Heart left ventricle (tissue), 16 donors: ENCODE results near the gene SPATS2L. TPM values are rescaled to one million over a fixed set of nuclear protein-coding genes. Genes with fewer than 3 reads are reported as not detected.
A peak's percentile ranks its signal among the peaks of the same experiment; 100 is the strongest.

ENCODE experiments used
- ATAC-seq, 4 donors: fragments of 200-7000 bp; cut with Tn5 transposase; one replicate each; pipeline ENCODE4 v1.9.1; 2020 to 2022; ENCODE audit warnings: moderate library complexity in 4 of 4, mild to moderate bottlenecking in 3 of 4, moderate number of reproducible peaks in 1 of 4
- DNase-seq, 5 donors: peaks; one replicate each; pipeline ENCODE4 v3.0.0-alpha.2; 2020
- H3K27ac ChIP-seq, 12 donors: fragments of 200-600 bp; sonication (generic) in 4 of 12; one replicate each; pipeline versions ENCODE4 v1.5.0 to v1.8.0; 2016 to 2022; ENCODE audit warnings: mild to moderate bottlenecking in 2 of 12
- H3K27me3 ChIP-seq, 9 donors: fragments of 200-600 bp; sonication (generic) in 2 of 9; one replicate each; pipeline versions ENCODE4 v1.5.1 to v1.8.0; 2016 to 2022; ENCODE audit warnings: mild to moderate bottlenecking in 3 of 9
- H3K36me3 ChIP-seq, 9 donors: fragments of 200-600 bp; sonication (generic) in 2 of 9; one replicate each; pipeline versions ENCODE4 v1.5.0 to v1.8.0; 2018 to 2022; ENCODE audit warnings: mild to moderate bottlenecking in 2 of 9
- H3K4me1 ChIP-seq, 12 donors: fragments of 200-600 bp; sonication (generic) in 4 of 12; one replicate each; pipeline versions ENCODE4 v1.5.0 to v1.8.0; 2016 to 2022; ENCODE audit warnings: mild to moderate bottlenecking in 3 of 12
- H3K4me3 ChIP-seq, 12 donors: fragments of 200-600 bp; sonication (generic) in 4 of 12; one replicate each; pipeline versions ENCODE4 v1.5.0 to v1.8.0; 2017 to 2022; ENCODE audit warnings: mild to moderate bottlenecking in 9 of 12, moderate library complexity in 4 of 12
- H3K9me3 ChIP-seq, 12 donors: fragments of 200-600 bp; sonication (generic) in 4 of 12; one replicate each; pipeline versions ENCODE4 v1.5.0 to v1.8.0; 2016 to 2022; ENCODE audit warnings: mild to moderate bottlenecking in 1 of 12
- CTCF ChIP-seq, 12 donors: fragments of 200-600 bp; sonication (generic) in 4 of 12; IDR thresholded peaks; one replicate each; pipeline versions ENCODE4 v1.5.0 to v1.8.0; 2018 to 2022; ENCODE audit warnings: antibody characterized with exemption in 12 of 12, mild to moderate bottlenecking in 5 of 12
- POLR2A ChIP-seq, 2 donors: fragments of 450-650 bp; IDR thresholded peaks; one replicate each; pipeline ENCODE4 v1.6.1; 2017; ENCODE audit warnings: antibody characterized with exemption in 2 of 2, mild to moderate bottlenecking in 2 of 2, moderate library complexity in 2 of 2
- WGBS, 4 donors: extraction: QIAGEN DNeasy Blood & Tissue Kit in 2 of 4; methylation state at CpG; one replicate each; pipeline versions ENCODE4 v1.1.5 to v1.1.7; 2013 to 2018; 5-methylcytosine and 5-hydroxymethylcytosine counted together
- intact Hi-C, 10 donors: fragments of 100-400 bp; cut with DNase I; formaldehyde crosslinking; loops; one replicate each; pipeline versions ENCODE4 v1.11.1 to v1.14.2; 2022
- polyA plus RNA-seq, 2 donors: library from polyadenylated mRNA; stranded (reverse); fragments of 200-250 nt; gene quantifications; one replicate each; pipeline ENCODE4 v1.2.3, GENCODE V29; 2013
- total RNA-seq, 9 donors: library from RNA; depleted of rRNA in 2 of 9; stranded (reverse); fragments of >200 nt in 2 of 9; fragmentation: NEBNext Ultra II Directional in 3 of 9; extraction: Animal tissue kit (Norgen Biotek cat#: 25700) in 3 of 9; gene quantifications; one replicate each; pipeline versions ENCODE4 v1.1.0 to v1.2.4, GENCODE V29; 2016 to 2023
- donor health status: ischemic (EF 13 %, LVEDD 7.1; RV severe dilation, severe dysfunction).
- donor health status: healthy with polysubstance abuse.
- donor health status: DM: no; HTN: yes; CAD: no.
- donor health status: DM: no; HTN: no; CAD: no.
- donor health status: ischemic (EF 25% LVEDD 6.9; RV normal size, moderate dysfunction).
- donor health status: ischemic (EF 25% LVEDD 5.7; RV mildly dilated, moderate dysfunction).
- donor health status: healthy.
- donor health status: DM: yes; HTN: yes; CAD: no.
- donor health status: ischemic (EF 35%, LVEDD 5.7; RV mildly dilated, moderate dysfunction).
- donor health status: nonischemic (EF 11% LVEDD 7.7; RV severe dilation, severe dysfunction).
- donor health status: DM: yes; HTN: yes; CAD: no.
- donor health status: PGD.
- donor health status: ischemic (EF 29% LVEDD 5.4; RV normal size, mild dysfunction).
- donor health status: nonischemic (EF 23%, LVEDD 6.1; RV moderate dilation, normal function).

The SPATS2L gene
- total and polyA plus RNA-seq, 11 donors: 34.9 to 177 (median 102) TPM

- ATAC-seq (peak in 3 of 4 donors; percentile 72 to 92 (median 87)), DNase-seq (peak in 2 of 5 donors; percentile 21 to 49)
- peaks cover 0 to 19% (median 1%) of the 10 kb centered on the region in 12 donors for H3K4me1 ChIP-seq
- TF ChIP-seq POLR2A (IDR thresholded peaks at IDR 0.05): no peak
- no peak for TF ChIP-seq CTCF (IDR thresholded peaks at IDR 0.05)
- H3K36me3 ChIP-seq: peaks cover 0 to 94% (median 56%) of the 10 kb centered on the region in 9 donors
- intact Hi-C loops: no loop called here
- H3K27ac ChIP-seq: peak overlapping the region in 8 of 12 donors; percentile 20 to 78 (median 39)
- H3K9me3 ChIP-seq: no peaks in the 10 kb centered on the region
- no peaks in the 10 kb centered on the region for H3K27me3 ChIP-seq
- peak overlapping the region in 3 of 12 donors; percentile 0 to 9 (median 2) for H3K4me3 ChIP-seq
- 77 to 85% (median 78%) methylated on average over 12 of the region's 12 CpGs for WGBS, 4 donors
These were observed 160.2 kb downstream of the SPATS2L start for GRCh38 chr2:200466425-200467418.

GRCh38 chr2:200467806-200468681 is 161.6 kb downstream of the SPATS2L start:
- no peak overlapping the region for H3K4me3 ChIP-seq
- TF ChIP-seq POLR2A (IDR thresholded peaks at IDR 0.05) (no peak), CTCF (IDR thresholded peaks at IDR 0.05) (no peak)
- H3K27ac ChIP-seq: peak overlapping the region in 4 of 12 donors; percentile 20 to 78 (median 52)
- DNase-seq: no peak
- no peak for ATAC-seq
- peaks cover 0 to 19% (median 1%) of the 10 kb centered on the region in 12 donors for H3K4me1 ChIP-seq
- H3K27me3 ChIP-seq: no peaks in the 10 kb centered on the region
- 87 to 94% (median 91%) methylated on average over 8 of the region's 8 CpGs for WGBS, 4 donors
- H3K36me3 ChIP-seq: peaks cover 0 to 93% (median 59%) of the 10 kb centered on the region in 9 donors
- intact Hi-C loops: no loop called here
- H3K9me3 ChIP-seq: no peaks in the 10 kb centered on the region

GRCh38 chr2:200469708-200470211 is 163.3 kb downstream of the SPATS2L start:
- H3K27me3 ChIP-seq: no peaks in the 10 kb centered on the region
- peaks cover 0 to 19% (median 1%) of the 10 kb centered on the region in 12 donors for H3K4me1 ChIP-seq
- DNase-seq: peak in 1 of 5 donors; percentile 45
- TF ChIP-seq CTCF (IDR thresholded peaks at IDR 0.05) (no peak), POLR2A (IDR thresholded peaks at IDR 0.05) (no peak)
- H3K4me3 ChIP-seq: no peak overlapping the region
- H3K9me3 ChIP-seq: no peaks in the 10 kb centered on the region
- peaks cover 0 to 92% (median 66%) of the 10 kb centered on the region in 9 donors for H3K36me3 ChIP-seq
- intact Hi-C loops: loop anchor here in 6 of 10 donors (5.0 to 10.0 kb wide), 5 partner anchors 162 to 487 kb away; partner anchors contain the start of gene SPATS2L (in 6 of the 6)
- peak overlapping the region in 3 of 12 donors; percentile 9 to 64 (median 35) for H3K27ac ChIP-seq
- WGBS, 4 donors: 77 to 86% (median 83%) methylated on average over 13 of the region's 13 CpGs
- ATAC-seq: peak; percentile 11 to 42 (median 24)
